BJ (cell line): ENCODE data around the gene UTP18. TPM values are rescaled to one million over a fixed set of nuclear protein-coding genes. Genes with fewer than 3 reads are reported as not detected.
"Not testable (repeated sequence)": the region's sequence is repeated elsewhere in the genome, so short reads cannot be mapped to it uniquely, and the experiment has no call there.

Experiments
- CTCF ChIA-PET: fragments of 350-600 bp; formaldehyde crosslinking; extraction: SDS; loops from one replicate; lab custom pipeline; 2021; ENCODE audit warnings: antibody characterized with exemption, inconsistent platforms; lab: Yijun Ruan, JAX
- POLR2A ChIA-PET: fragments of 300-600 bp; sonication (Branson Sonifier 250); formaldehyde crosslinking; extraction: SDS; loops from one replicate; lab custom pipeline; 2021; ENCODE audit warnings: antibody characterized with exemption; lab: Charles Lee
- DNase-seq: peaks from one replicate; pipeline ENCODE4 v3.0.0-alpha.2; 2011; ENCODE audit warnings: low read depth
- H3K27me3 ChIP-seq: 2 replicates; pipeline ENCODE4 v1.6.0; 2011; ENCODE audit warnings: low read length; ENCODE audit not compliant: control insufficient read depth, insufficient read depth
- H3K36me3 ChIP-seq: 2 replicates; pipeline ENCODE4 v1.5.1; 2011; ENCODE audit warnings: low read length; ENCODE audit not compliant: control insufficient read depth, insufficient read depth
- H3K4me3 ChIP-seq: 2 replicates; pipeline ENCODE4 v1.5.1; 2011; ENCODE audit warnings: low read depth, mild to moderate bottlenecking, control low read depth, low read length
- polyA plus RNA-seq: library from polyadenylated mRNA; depleted of rRNA; stranded (reverse); fragments of >200 nt; gene quantifications from 2 replicates; pipeline ENCODE4 v1.2.3, GENCODE V29; 2011
- TF ChIP-seq, protein P1 (sequence below): IDR thresholded peaks from 2 replicates; pipeline ENCODE4 v1.5.1; 2011; ENCODE audit warnings: low read depth, mild to moderate bottlenecking, control low read depth, inconsistent platforms, low read length, moderate library complexity; ENCODE audit not compliant: insufficient read depth

The UTP18 gene
- polyA plus RNA-seq, 1 experiment, result 6.8 TPM

DNA sequence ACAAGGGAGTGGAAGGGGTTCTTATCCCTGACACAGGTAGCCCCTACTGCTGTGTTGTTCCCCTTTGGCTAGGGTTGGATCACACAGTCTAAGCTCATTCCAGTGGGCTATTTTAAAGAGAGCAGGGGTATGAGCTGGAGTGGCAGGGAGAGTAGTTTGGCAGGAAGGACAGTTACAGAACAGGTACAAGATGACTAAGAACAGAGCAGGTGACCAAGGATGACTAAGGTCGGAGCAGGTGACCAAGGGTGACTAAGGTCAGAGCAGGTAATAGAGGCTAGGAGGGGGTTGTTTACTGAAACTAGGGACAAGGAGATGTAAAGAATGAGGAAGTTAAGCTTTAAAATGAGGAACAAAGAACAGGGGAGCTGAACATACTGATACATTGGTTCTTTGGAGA is 58.8 kb downstream of the UTP18 start:
- H3K27me3 ChIP-seq, result no peaks in the 10 kb centered on the region
- ChIA-PET CTCF (interaction anchor here (1.1 kb wide), 1 partner anchor 20 kb away, joined by 4 read pairs; no protein-coding TSS in a partner anchor), POLR2A (no interaction called here)
- no peak overlapping the region for H3K4me3 ChIP-seq
- TF ChIP-seq, protein P1, sequence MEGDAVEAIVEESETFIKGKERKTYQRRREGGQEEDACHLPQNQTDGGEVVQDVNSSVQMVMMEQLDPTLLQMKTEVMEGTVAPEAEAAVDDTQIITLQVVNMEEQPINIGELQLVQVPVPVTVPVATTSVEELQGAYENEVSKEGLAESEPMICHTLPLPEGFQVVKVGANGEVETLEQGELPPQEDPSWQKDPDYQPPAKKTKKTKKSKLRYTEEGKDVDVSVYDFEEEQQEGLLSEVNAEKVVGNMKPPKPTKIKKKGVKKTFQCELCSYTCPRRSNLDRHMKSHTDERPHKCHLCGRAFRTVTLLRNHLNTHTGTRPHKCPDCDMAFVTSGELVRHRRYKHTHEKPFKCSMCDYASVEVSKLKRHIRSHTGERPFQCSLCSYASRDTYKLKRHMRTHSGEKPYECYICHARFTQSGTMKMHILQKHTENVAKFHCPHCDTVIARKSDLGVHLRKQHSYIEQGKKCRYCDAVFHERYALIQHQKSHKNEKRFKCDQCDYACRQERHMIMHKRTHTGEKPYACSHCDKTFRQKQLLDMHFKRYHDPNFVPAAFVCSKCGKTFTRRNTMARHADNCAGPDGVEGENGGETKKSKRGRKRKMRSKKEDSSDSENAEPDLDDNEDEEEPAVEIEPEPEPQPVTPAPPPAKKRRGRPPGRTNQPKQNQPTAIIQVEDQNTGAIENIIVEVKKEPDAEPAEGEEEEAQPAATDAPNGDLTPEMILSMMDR, result no peak
- no peaks in the 10 kb centered on the region for H3K36me3 ChIP-seq
- no peak for DNase-seq

DNA sequence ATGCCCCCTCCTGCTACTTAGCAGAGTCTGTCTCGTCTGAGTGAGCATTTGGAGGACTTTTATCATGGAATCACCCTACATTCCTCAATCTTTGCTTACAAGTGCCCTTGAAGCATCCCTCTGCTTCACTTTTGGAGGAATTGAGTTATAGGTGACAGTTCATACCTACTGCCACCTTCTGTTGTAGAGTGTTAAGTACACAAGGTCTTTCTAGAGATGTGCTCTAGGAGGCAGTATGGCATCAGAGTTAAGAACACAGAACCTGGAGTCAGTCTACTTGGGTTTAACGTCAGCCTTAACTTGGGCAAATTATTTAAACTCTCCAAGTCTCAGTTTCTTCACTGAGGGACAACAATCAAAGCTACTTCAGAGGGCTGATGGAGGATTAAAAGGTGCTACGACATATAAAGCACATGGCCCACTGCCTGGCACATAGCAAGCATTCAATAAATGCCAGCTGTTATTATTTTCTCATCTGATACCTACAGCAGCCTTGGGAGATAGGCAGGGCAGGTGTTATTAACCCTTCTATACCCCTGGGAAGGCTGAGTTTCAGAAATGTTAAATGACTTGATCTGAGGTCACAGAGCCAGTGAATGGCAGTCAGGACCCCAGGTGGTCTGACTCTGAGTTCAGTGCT is 62.2 kb downstream of the UTP18 start:
- TF ChIP-seq, protein P1, result 0 out of 2 replicates have a peak, but pooled peaks have one; percentile 26
- Histone ChIP-seq H3K27me3 (no peaks in the 10 kb centered on the region), H3K36me3 (no peaks in the 10 kb centered on the region), H3K4me3 (no peak overlapping the region)
- ChIA-PET POLR2A (no interaction called here), CTCF (no interaction called here)
- DNase-seq, result no peak

DNA sequence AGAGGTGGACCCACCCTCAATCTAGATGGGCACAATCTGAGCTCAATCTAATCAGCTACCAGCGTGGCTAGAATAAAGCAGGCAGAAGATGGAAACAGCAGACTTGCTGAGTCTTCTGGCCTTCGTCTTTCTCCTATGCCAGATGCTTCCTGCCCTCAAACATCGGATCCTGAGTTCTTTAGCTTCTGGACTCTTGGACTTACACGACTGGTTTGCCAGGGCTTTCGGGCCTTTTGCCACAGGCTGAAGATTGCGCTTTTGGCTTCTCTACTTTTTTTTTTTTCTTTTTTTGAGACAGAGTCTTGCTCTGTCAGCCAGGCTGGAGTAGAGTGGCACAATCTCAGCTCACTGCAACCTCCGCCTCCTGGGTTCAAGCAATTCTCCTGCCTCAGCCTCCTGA is 65.1 kb downstream of the UTP18 start:
- no peaks in the 10 kb centered on the region for H3K36me3 ChIP-seq
- CTCF ChIA-PET, result interaction anchor here (0.6 kb wide), 1 partner anchor 17 kb away, joined by 3 read pairs; no protein-coding TSS in a partner anchor
- POLR2A ChIA-PET, result no interaction called here
- no peak for DNase-seq
- H3K4me3 ChIP-seq, result no peak overlapping the region
- TF ChIP-seq, protein P1, result no peak
- no peaks in the 10 kb centered on the region for H3K27me3 ChIP-seq

DNA sequence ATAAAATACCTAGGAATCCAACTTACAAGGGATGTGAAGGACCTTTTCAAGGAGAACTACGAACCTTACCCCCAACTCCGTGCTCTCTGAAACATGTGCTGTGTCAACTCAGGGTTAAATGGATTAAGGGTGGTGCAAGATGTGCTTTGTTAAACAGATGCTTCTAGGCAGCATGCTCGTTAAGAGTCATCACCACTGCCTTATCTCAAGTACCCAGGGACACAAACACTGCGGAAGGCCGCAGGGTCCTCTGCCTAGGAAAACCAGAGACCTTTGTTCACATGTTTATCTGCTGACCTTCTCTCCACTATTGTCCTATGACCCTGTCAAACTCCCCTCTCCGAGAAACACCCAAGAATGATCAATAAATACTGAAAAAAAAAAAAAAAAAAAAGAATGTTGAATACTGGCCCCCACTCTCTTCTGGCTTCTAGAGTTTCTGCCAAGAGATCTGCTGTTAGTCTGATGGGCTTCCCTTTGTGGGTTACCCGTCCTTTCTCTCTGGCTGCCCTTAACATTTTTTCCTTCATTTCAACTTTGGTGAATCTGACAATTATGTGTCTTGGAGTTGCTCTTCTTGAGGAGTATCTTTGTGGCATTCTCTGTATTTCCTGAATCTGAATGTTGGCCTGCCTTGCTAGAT is 70.6 kb downstream of the UTP18 start:
- DNase-seq, POLR2A ChIA-PET, H3K4me3 ChIP-seq, H3K36me3 ChIP-seq, H3K27me3 ChIP-seq, CTCF ChIA-PET: not testable (repeated sequence)

DNA sequence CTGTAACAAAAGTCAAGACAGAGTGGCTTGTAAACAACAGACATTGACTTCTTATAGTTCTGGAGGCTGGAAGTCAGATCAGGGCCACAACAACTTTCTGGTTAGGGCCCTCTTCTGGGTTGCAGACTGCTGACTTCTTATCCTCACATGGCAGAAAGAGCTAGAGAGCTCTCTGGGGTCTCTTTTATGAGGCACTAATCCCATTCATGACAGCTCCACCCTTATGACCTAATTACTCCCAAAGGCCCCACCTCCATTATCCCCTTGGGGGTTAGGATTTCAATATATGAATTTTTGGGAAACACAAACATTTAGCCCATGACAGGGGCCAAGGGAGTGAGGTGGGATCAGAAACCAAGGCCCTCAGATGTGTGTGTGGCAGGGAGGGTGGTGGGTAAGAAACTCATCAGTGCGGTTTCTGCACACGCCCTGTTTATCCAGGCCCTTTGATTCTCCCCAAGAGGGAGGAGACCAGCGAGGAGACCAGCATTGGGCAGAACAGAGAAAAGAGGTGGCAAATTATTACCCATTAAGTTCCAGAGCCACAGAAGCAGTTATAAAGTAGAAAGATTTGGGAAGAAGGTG is 74.8 kb downstream of the UTP18 start:
- no peak for DNase-seq
- TF ChIP-seq, protein P1, result no peak

More for the DNA sequence above, 74.8 kb downstream of the UTP18 start:
- CTCF ChIA-PET, result no interaction called here
- no peak overlapping the region for H3K4me3 ChIP-seq
- no peaks in the 10 kb centered on the region for H3K36me3 ChIP-seq
- no peaks in the 10 kb centered on the region for H3K27me3 ChIP-seq
- POLR2A ChIA-PET, result no interaction called here
